PC-9 (cell line): Measurements from ENCODE around the gene GRAP2. TPM values are rescaled to one million over a fixed set of nuclear protein-coding genes. Genes with fewer than 3 reads are reported as not detected.

Experiments
- BruUV-seq: library from RNA; stranded (reverse); fragments of 400-500 nt; replicated peaks from 2 replicates; lab custom pipeline; 2021; lab: Mats Ljungman, UMichigan
- CTCF ChIA-PET: fragments of 300-600 bp; sonication (Branson Sonifier 250); formaldehyde crosslinking; loops from one replicate; lab custom pipeline; 2022; ENCODE audit warnings: antibody characterized with exemption; lab: Charles Lee
- POLR2A ChIA-PET: fragments of 300-600 bp; sonication (Branson Sonifier 250); formaldehyde crosslinking; loops from one replicate; lab custom pipeline; 2022; ENCODE audit warnings: antibody characterized with exemption; ENCODE audit not compliant: unreplicated experiment; lab: Charles Lee
- DNase-seq, 2 experiments: peaks; one replicate each; pipeline versions ENCODE4 v3.0.0 to v3.0.0-alpha.2; 2015 to 2022; ENCODE audit warnings: mixed read lengths in 1 of 2
- H2AFZ ChIP-seq: fragments of 200-600 bp; sonication (generic); 2 replicates; pipeline ENCODE4 v1.8.1; 2017; ENCODE audit warnings: antibody characterized with exemption
- H3F3A ChIP-seq: fragments of 200-600 bp; sonication (generic); 2 replicates; pipeline ENCODE4 v1.8.1; 2017; ENCODE audit warnings: antibody characterized with exemption, mild to moderate bottlenecking, low read depth; ENCODE audit not compliant: insufficient read depth
- H3K27ac ChIP-seq: fragments of 200-600 bp; sonication (generic); 2 replicates; pipeline ENCODE4 v1.6.1; 2016; ENCODE audit warnings: mixed run types
- H3K27me3 ChIP-seq: fragments of 200-600 bp; sonication (generic); 2 replicates; pipeline ENCODE4 v1.6.1; 2016; ENCODE audit warnings: low read depth, mixed run types; ENCODE audit not compliant: insufficient read depth
- H3K36me3 ChIP-seq: fragments of 200-600 bp; sonication (generic); 2 replicates; pipeline ENCODE4 v1.6.1; 2016; ENCODE audit warnings: low read depth, mixed run types
- H3K4me1 ChIP-seq: fragments of 200-600 bp; sonication (generic); replicated peaks from 2 replicates; pipeline ENCODE4 v1.6.1; 2016; ENCODE audit warnings: mixed run types; ENCODE audit not compliant: insufficient read depth
- H3K4me2 ChIP-seq: fragments of 200-600 bp; sonication (generic); 2 replicates; pipeline ENCODE4 v1.6.1; 2017; ENCODE audit warnings: mixed run types
- H3K4me3 ChIP-seq: fragments of 200-600 bp; sonication (generic); 2 replicates; pipeline ENCODE4 v1.6.1; 2016; ENCODE audit warnings: mixed run types
- H3K79me2 ChIP-seq: fragments of 200-600 bp; sonication (generic); 2 replicates; pipeline ENCODE4 v1.6.1; 2017; ENCODE audit warnings: low read depth, mixed run types
- H3K9me2 ChIP-seq: fragments of 200-600 bp; sonication (generic); 2 replicates; pipeline ENCODE4 v1.8.1; 2017; ENCODE audit warnings: mild to moderate bottlenecking; ENCODE audit not compliant: insufficient read depth
- H3K9me3 ChIP-seq: fragments of 200-600 bp; sonication (generic); 2 replicates; pipeline ENCODE4 v1.8.1; 2016; ENCODE audit warnings: low read depth; ENCODE audit not compliant: insufficient read depth
- H4K20me1 ChIP-seq: fragments of 200-600 bp; sonication (generic); 2 replicates; pipeline ENCODE4 v1.8.1; 2017; ENCODE audit not compliant: insufficient read depth
- CTCF ChIP-seq: fragments of 200-600 bp; sonication (generic); conservative IDR thresholded peaks from 2 replicates; pipeline ENCODE4 v1.6.1; 2017; ENCODE audit warnings: mixed run types, antibody characterized with exemption, mild to moderate bottlenecking, moderate library complexity
- EZH2 ChIP-seq: fragments of 200-600 bp; sonication (generic); IDR thresholded peaks from 2 replicates; pipeline ENCODE4 v1.8.0; 2017; ENCODE audit warnings: antibody characterized with exemption, low read depth
- intact Hi-C: fragments of 100-400 bp; cut with micrococcal nuclease; formaldehyde crosslinking; loops from one replicate; pipeline ENCODE4 v1.10.0; 2022; ENCODE audit not compliant: unreplicated experiment
- total RNA-seq: library from RNA; stranded (reverse); gene quantifications from 2 replicates; pipeline ENCODE4 v1.2.3, GENCODE V29; 2021

Gene GRAP2
- total RNA-seq, 1 experiment from 2014 or later, result not detected

GRCh38 chr22:39996732-39997131 lies 95.8 kb downstream of the GRAP2 start:
- Histone ChIP-seq H3K79me2 (no peaks in the 10 kb centered on the region), H3K36me3 (no peaks in the 10 kb centered on the region), H3F3A (peaks cover 17% of the 10 kb centered on the region; the same call in 1 of the 2 replicates), H3K4me1 (peaks cover 37% of the 10 kb centered on the region), H3K9me3 (no peaks in the 10 kb centered on the region), H4K20me1 (no peaks in the 10 kb centered on the region), H3K4me2 (no peak overlapping the region), H3K27ac (no peak overlapping the region), H3K9me2 (no peaks in the 10 kb centered on the region), H2AFZ (no peak overlapping the region), H3K4me3 (no peak overlapping the region), H3K27me3 (peaks cover 24% of the 10 kb centered on the region)
- POLR2A ChIA-PET, result interaction anchor here (0.7 kb wide), 1 partner anchor 13 kb away, joined by 7 read pairs; no protein-coding TSS in a partner anchor
- CTCF ChIA-PET, result interaction anchor here (0.6 to 1.0 kb wide), 2 partner anchors 28 to 1716 kb away, joined by 3 to 5 read pairs; no protein-coding TSS in a partner anchor
- TF ChIP-seq EZH2 (no peak), CTCF (no peak)
- intact Hi-C loops, result no loop called here
- DNase-seq, result no peak
- BruUV-seq, result no TSS peak

- Histone ChIP-seq H3K27ac (no peak overlapping the region), H3F3A (peaks cover 17% of the 10 kb centered on the region; the same call in 1 of the 2 replicates), H4K20me1 (no peaks in the 10 kb centered on the region), H3K4me2 (peak overlapping the region; percentile 50; the same call in 1 of the 2 replicates), H3K4me1 (peaks cover 44% of the 10 kb centered on the region), H3K9me3 (no peaks in the 10 kb centered on the region), H3K4me3 (no peak overlapping the region), H3K36me3 (no peaks in the 10 kb centered on the region), H3K9me2 (no peaks in the 10 kb centered on the region), H2AFZ (no peak overlapping the region), H3K27me3 (peaks cover 18% of the 10 kb centered on the region), H3K79me2 (no peaks in the 10 kb centered on the region)
- ChIA-PET CTCF (interaction anchor here (0.6 to 1.0 kb wide), 2 partner anchors 27 to 1716 kb away, joined by 3 to 5 read pairs; no protein-coding TSS in a partner anchor), POLR2A (no interaction called here)
- DNase-seq, result no peak
- no TSS peak for BruUV-seq
- intact Hi-C loops, result no loop called here
- TF ChIP-seq EZH2 (no peak), CTCF (no peak)
Observed at GRCh38 chr22:39997421-39997820, 96.5 kb downstream of the GRAP2 start.

GRCh38 chr22:39997939-39998726 lies 97.2 kb downstream of the GRAP2 start:
- Histone ChIP-seq H4K20me1 (no peaks in the 10 kb centered on the region), H3K9me3 (no peaks in the 10 kb centered on the region), H3K4me1 (peaks cover 47% of the 10 kb centered on the region), H3F3A (peaks cover 17% of the 10 kb centered on the region; the same call in 1 of the 2 replicates), H3K4me3 (no peak overlapping the region), H3K27me3 (peaks cover 14% of the 10 kb centered on the region; the same call in 1 of the 2 replicates), H3K4me2 (peak overlapping the region; percentile 50), H3K27ac (no peak overlapping the region), H2AFZ (no peak overlapping the region), H3K79me2 (no peaks in the 10 kb centered on the region), H3K36me3 (no peaks in the 10 kb centered on the region), H3K9me2 (no peaks in the 10 kb centered on the region)
- no TSS peak for BruUV-seq
- DNase-seq, result peak; percentile 68 to 74
- CTCF ChIA-PET, result interaction anchor here (1.0 kb wide), 1 partner anchor 26 kb away, joined by 3 read pairs; no protein-coding TSS in a partner anchor
- intact Hi-C loops, result no loop called here
- TF ChIP-seq CTCF, result no peak
- no peak for TF ChIP-seq EZH2
- POLR2A ChIA-PET, result no interaction called here
